ENCODE data around the gene B3GNT5.

The B3GNT5 gene

GRCh38 chr3:183252973-183253527 lies at the start of gene B3GNT5:
B3GNT5 (plus strand) TSS chr3:183253253; CDS start chr3:183269799, 16,546 bp downstream.
- DNase-seq (ENCODE audit: extremely low spot score, insufficient read length, low read depth): no peak

DNA sequence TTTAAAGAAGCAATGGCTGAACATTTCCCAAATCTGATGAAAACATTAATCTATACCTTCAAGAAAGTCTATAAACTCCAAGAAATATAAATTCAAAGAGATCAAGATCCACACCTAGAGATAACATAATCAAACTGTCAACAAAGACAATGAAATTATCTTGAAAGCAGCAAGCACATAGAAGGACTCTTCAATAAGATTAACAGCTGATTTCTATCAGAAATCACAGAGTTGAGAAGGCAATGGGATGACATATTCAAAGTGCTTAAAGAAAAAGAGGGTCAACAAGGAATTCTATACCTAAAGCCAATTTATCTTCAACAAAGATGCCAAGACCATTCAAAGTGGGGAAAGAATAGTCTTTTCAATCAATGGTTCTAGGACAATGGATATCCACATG lies 49.4 kb upstream of the B3GNT5 start:
- no peak for DNase-seq (ENCODE audit: extremely low spot score, insufficient read length, low read depth)
- no peak for FAIRE-seq

More at GRCh38 chr3:183252973-183253527, at the start of gene B3GNT5:
- no peak for FAIRE-seq

DNA sequence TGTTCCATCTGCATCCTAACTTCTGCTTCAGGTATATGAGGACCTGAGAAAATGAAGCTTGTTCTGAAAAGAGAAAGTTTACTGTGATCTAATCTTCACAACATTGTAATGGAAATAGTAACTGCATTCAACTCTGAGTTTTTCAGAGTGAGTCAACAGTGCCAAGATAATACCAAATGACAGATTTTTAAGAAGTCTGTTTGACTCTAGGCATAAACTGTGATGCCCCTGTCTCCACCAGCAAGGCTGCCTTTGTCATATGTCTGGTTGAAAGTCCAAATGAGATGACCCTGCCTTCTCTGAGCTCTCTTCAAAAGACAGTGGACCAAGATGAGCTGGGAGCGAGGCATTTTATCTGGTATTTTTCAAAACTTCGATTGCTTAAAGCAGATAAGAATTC lies 44.8 kb upstream of the B3GNT5 start:
- FAIRE-seq (no peak), DNase-seq (ENCODE audit: extremely low spot score, insufficient read length, low read depth) (no peak)

DNA sequence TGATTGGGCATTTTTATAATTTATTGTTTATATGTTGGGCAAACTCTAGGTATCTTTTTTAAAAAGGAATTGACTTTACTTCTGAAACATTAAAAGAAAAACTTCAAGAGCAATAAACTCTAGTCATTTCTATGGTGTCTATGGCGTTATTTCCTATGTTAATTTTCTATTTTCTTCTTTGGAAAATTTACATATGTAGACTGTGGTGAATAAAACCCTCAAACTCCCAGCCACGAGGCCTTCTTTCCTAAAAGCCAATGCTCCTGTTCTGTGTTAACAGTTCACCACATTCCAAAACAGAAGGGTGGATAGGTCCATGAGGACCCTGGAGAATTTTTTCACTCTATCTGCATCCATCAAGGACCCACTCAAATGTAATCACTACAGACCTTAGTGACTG lies 44.3 kb upstream of the B3GNT5 start:
- no peak for DNase-seq (ENCODE audit: extremely low spot score, insufficient read length, low read depth)
- FAIRE-seq: no peak

DNA sequence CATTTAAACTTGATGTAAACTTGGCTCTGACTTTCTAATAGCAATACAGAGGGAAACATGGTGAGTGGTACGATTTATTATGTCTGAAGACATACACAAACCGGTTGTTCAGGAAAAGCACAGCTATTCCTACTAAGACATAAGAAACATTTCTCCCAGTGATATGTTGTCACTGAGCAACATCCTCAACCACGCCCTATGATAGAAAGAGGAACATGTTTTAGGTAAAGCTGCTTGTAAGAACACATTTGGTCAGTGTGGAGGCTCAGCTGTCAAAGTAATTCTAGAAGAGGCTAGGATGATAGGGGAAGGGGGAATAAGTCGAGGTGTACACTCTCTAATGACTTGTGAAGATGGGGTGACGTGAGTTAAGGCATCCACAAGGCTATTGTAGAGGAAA lies 42.7 kb upstream of the B3GNT5 start:
- no peak for FAIRE-seq
- DNase-seq (ENCODE audit: extremely low spot score, insufficient read length, low read depth): no peak

DNA sequence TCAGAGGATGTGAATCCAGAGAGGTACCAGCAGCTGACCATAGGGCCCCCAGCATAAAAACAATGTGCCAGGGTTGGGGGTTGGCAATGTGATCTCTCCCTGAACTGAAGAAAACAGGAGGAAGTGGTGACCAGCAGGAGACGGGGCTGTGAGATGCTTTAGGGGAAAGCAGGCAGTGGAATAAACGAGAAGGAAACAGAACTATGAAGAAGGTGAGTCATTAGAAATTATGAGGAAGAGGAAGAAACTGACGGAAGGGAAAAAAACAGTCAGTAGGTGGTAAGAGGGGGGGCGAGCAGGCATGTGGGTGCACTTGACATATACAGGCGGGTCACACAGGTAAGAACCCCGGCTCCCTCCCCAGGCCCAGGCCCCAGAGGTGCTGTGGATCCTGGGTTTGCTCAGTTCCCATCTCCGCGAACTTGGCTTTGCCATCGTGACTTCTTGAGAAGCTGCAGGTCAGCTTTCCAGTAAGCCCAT lies 42.2 kb upstream of the B3GNT5 start:
- no peak for DNase-seq (ENCODE audit: extremely low spot score, insufficient read length, low read depth)
- FAIRE-seq: no peak

- FAIRE-seq: no peak
These were observed 41.7 kb upstream of the B3GNT5 start for GRCh38 chr3:183211352-183211751.

GRCh38 chr3:183212096-183212495 lies 41.0 kb upstream of the B3GNT5 start:
- FAIRE-seq: no peak

More at GRCh38 chr3:183211352-183211751, 41.7 kb upstream of the B3GNT5 start:
- no peak for DNase-seq (ENCODE audit: extremely low spot score, insufficient read length, low read depth)

DNA sequence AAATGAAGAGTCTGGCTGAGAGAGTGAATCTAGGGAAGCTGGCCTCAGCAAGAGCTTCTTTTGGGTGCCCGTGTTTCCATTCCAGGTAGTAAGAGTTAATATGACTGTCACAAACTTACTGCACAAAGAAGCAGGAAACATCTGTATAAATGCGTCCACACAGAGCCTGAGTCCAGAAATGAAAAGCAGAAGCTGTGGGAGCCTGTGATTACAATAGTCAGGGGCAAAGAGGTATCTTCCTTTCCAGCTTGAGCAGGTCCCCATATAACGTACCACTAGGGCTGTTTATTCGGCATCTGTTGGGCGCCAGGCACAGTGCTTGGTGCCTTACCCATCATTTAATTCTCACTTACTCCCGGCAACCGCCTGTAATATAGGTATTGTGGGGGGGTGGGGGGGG lies 40.5 kb upstream of the B3GNT5 start:
- DNase-seq (ENCODE audit: extremely low spot score, insufficient read length, low read depth): no peak
- no peak for FAIRE-seq

More at GRCh38 chr3:183212096-183212495, 41.0 kb upstream of the B3GNT5 start:
- DNase-seq (ENCODE audit: extremely low spot score, insufficient read length, low read depth): no peak

DNA sequence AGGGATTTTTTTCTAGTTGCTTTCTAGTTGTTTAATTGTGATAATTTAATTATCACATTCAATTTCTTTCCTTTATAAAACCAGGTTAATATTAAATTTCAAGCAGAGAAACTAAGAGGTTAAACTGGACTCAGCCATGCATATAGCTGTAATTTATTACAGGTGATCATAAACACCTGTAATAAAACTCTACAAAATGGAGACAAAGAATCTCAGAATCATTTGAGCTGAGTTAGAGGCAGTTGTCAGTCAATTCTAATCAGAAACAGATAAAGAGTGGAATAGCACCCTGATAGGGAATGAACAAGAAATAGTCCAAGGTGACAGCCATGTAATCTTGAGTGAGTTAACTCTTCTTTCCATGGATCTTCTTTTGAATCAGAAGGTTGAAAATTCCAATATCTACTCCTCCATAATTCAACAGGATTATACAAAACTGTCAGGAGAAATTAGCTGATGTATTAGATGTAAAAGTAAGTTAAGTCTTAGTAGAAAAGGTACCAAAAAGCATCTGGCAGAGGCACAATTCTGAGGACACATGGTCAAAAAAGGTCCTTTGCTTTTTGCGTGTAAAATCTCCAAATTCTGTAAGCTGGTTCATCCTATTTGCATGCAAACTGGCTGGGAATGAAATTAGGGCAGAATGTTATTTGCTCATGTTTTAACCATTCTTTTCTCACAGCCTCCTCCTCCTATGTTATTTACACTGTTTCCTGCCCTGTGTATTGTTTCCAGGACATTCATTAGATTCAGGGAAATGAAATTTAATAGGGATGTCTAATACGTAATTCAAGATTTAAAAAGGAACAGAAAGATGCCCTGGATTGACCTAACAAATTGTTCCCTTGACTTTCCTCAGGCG lies 39.4 kb upstream of the B3GNT5 start:
- DNase-seq (ENCODE audit: extremely low spot score, insufficient read length, low read depth) (no peak), FAIRE-seq (no peak)

DNA sequence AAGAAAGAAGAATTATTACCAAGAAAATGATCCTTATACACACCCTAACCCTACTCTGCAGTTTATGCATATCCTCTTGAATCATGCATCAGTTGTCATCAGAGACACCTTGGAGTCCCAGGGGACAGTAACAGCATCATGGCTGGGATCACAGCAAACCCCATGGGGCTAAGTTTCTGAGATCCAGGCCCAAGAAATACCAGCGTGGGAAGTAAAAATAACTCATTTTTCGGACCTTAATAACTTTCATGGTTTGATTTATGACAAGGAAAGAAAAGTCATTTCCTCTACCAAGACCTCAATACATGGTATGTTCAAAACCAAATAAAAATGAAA lies 38.8 kb upstream of the B3GNT5 start:
- DNase-seq (ENCODE audit: extremely low spot score, insufficient read length, low read depth) (no peak), FAIRE-seq (no peak)

- DNase-seq (ENCODE audit: extremely low spot score, insufficient read length, low read depth) (no peak), FAIRE-seq (no peak)
These were observed 37.4 kb upstream of the B3GNT5 start for GRCh38 chr3:183215591-183216202.

GRCh38 chr3:183217548-183218332 lies 35.3 kb upstream of the B3GNT5 start:
- FAIRE-seq (no peak), DNase-seq (ENCODE audit: extremely low spot score, insufficient read length, low read depth) (no peak)

DNA sequence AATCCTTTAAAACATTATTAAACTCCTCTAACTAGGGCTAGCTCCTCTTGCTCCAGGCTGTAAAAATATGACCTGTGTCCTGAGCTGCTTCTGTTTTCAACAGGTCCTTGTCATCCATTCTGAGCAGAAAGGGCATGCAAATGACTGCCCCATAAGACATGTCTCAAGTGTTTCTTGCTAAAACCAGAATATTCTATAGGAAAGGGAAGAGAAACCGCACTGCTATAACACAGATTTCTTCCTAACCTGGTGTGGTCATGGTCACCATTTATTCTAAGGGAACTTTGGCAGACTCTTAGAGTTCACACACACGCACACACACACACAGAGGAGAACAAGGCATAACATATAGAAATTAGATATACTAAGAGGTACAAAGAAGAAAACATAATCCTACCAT lies 34.2 kb upstream of the B3GNT5 start:
- FAIRE-seq: no peak
- no peak for DNase-seq (ENCODE audit: extremely low spot score, insufficient read length, low read depth)

DNA sequence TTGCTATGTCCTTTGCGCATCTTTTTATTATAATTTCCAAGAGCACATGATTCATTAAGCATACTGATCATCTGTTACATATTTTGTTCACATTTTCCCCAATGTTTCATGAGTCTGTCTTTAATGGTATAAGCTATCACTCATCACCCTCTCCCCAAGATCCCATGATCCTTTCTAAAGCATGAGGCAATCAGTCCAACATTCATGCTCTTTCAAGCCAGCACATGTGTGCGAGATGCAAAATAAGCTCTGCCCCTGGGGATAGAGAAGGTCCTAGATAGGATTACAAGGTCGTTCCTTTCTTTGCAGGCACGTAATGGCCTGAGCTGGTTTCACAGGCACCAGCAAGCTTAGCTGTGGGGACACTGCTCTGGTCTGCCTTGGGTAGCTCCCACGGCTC lies 32.2 kb upstream of the B3GNT5 start:
- no peak for DNase-seq (ENCODE audit: extremely low spot score, insufficient read length, low read depth)
- FAIRE-seq: no peak

DNA sequence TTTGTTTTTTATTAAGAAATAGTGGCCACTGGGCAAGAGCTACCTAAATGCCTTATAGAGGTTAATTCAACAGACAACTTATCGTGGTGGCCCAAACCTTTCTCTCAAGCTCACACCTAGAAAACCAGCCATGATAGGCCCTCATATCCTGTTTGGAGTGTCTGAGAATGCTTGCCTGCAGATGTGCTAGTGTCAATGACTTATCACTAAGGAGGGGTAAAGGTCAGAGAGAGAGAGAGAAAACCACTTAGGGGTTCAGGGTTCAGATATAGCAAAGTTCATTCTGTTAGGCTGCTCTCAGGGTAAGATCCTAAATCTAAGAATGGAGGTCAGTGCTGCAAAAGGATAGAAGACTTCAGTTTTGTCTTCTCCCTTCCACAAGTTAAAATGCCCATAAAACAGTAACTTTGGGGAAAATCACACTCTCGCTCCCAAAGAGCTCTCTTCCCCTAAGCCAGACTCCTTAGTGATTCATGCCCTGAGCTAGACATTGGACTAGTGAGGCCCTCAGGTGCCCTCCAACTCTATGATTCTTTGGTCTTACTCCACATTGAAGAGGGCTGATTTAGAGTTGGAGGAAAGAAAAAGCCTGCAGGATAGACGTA lies 30.3 kb upstream of the B3GNT5 start:
- DNase-seq (ENCODE audit: extremely low spot score, insufficient read length, low read depth) (no peak), FAIRE-seq (no peak)

GRCh38 chr3:183224180-183224970 lies 28.7 kb upstream of the B3GNT5 start:
- FAIRE-seq (peak; percentile 56), DNase-seq (ENCODE audit: extremely low spot score, insufficient read length, low read depth) (no peak)

GRCh38 chr3:183226333-183226890 lies 26.6 kb upstream of the B3GNT5 start:
- FAIRE-seq (no peak), DNase-seq (ENCODE audit: extremely low spot score, insufficient read length, low read depth) (no peak)

- FAIRE-seq (no peak), DNase-seq (ENCODE audit: extremely low spot score, insufficient read length, low read depth) (no peak)
These were observed 25.5 kb upstream of the B3GNT5 start for GRCh38 chr3:183227586-183227985.
